IMR-90 (cell line): ENCODE data around the gene SEL1L. TPM values are rescaled to one million over a fixed set of nuclear protein-coding genes. Genes with fewer than 3 reads are reported as not detected.

ENCODE experiments used
- ATAC-seq: fragments of 200-7000 bp; cut with Tn5 transposase; 2 replicates; pipeline ENCODE4 v1.9.1; 2020; ENCODE audit warnings: low read depth, mild to moderate bottlenecking, moderate library complexity
- BruUV-seq: library from RNA; stranded (reverse); fragments of 400-500 nt; replicated peaks from 2 replicates; lab custom pipeline; 2021; lab: Mats Ljungman, UMichigan
- CTCF ChIA-PET: fragments of 300-600 bp; formaldehyde crosslinking; extraction: SDS; loops from one replicate; lab custom pipeline; 2021; ENCODE audit warnings: antibody characterized with exemption; lab: Yijun Ruan, JAX
- POLR2A ChIA-PET: fragments of 300-600 bp; sonication (Branson Sonifier 250); formaldehyde crosslinking; loops from one replicate; lab custom pipeline; 2022; ENCODE audit warnings: antibody characterized with exemption; ENCODE audit not compliant: unreplicated experiment; lab: Charles Lee
- DNase-seq: peaks from one replicate; pipeline ENCODE4 v3.0.0; 2013
- H2AFZ ChIP-seq: replicated peaks from 2 replicates; pipeline ENCODE3; 2013; ENCODE audit warnings: low read length, mild to moderate bottlenecking; ENCODE audit not compliant: poor library complexity
- H2AK5ac ChIP-seq: 2 replicates; pipeline ENCODE4 v1.6.1; 2013; ENCODE audit warnings: low read depth, low read length, inconsistent platforms
- H2AK9ac ChIP-seq: replicated peaks from 2 replicates; pipeline ENCODE3; 2013; ENCODE audit warnings: mild to moderate bottlenecking, low read depth, low read length, moderate library complexity; ENCODE audit not compliant: poor library complexity
- H2BK120ac ChIP-seq: 2 replicates; pipeline ENCODE4 v1.6.1; 2013; ENCODE audit warnings: low read depth, low read length, inconsistent platforms
- H2BK15ac ChIP-seq: 3 replicates; pipeline ENCODE4 v1.6.1; 2013; ENCODE audit warnings: low read depth, low read length, inconsistent platforms
- H2BK20ac ChIP-seq: 2 replicates; pipeline ENCODE4 v1.6.1; 2013; ENCODE audit warnings: low read depth, mild to moderate bottlenecking, inconsistent platforms, low read length, moderate library complexity
- H2BK5ac ChIP-seq: 2 replicates; pipeline ENCODE4 v1.6.1; 2013; ENCODE audit warnings: mild to moderate bottlenecking, low read depth, low read length, inconsistent platforms; ENCODE audit not compliant: poor library complexity, severe bottlenecking
- H3K14ac ChIP-seq: replicated peaks from 2 replicates; pipeline ENCODE4 v1.6.1; 2013; ENCODE audit warnings: low read depth, low read length, inconsistent platforms
- H3K18ac ChIP-seq: 2 replicates; pipeline ENCODE4 v1.6.1; 2013; ENCODE audit warnings: low read depth, low read length, control low read depth
- H3K23ac ChIP-seq: 2 replicates; pipeline ENCODE4 v1.6.1; 2013; ENCODE audit warnings: low read depth, low read length, inconsistent platforms
- H3K27ac ChIP-seq: 2 replicates; pipeline ENCODE4 v1.5.1; 2013; ENCODE audit warnings: mild to moderate bottlenecking, control low read depth, low read length; ENCODE audit not compliant: insufficient read depth
- H3K27me3 ChIP-seq: 2 replicates; pipeline ENCODE4 v1.6.1; 2013; ENCODE audit warnings: low read length; ENCODE audit not compliant: control insufficient read depth, insufficient read depth
- H3K36me3 ChIP-seq: 2 replicates; pipeline ENCODE4 v1.6.1; 2013; ENCODE audit warnings: low read length, mixed read lengths; ENCODE audit not compliant: control insufficient read depth, insufficient read depth
- H3K4ac ChIP-seq: 2 replicates; pipeline ENCODE4 v1.6.1; 2013; ENCODE audit warnings: low read depth, low read length, inconsistent platforms
- H3K4me1 ChIP-seq: 2 replicates; pipeline ENCODE4 v1.6.1; 2013; ENCODE audit warnings: low read length, mixed read lengths; ENCODE audit not compliant: control insufficient read depth, insufficient read depth
- H3K4me2 ChIP-seq: 2 replicates; pipeline ENCODE4 v1.6.1; 2013; ENCODE audit warnings: low read depth, mild to moderate bottlenecking, control low read depth, low read length, moderate library complexity
- H3K4me3 ChIP-seq: 2 replicates; pipeline ENCODE4 v1.5.1; 2013; ENCODE audit warnings: low read depth, mild to moderate bottlenecking, control low read depth, low read length, moderate library complexity; ENCODE audit not compliant: insufficient read depth
- H3K56ac ChIP-seq: 2 replicates; pipeline ENCODE4 v1.6.1; 2013; ENCODE audit warnings: low read length, inconsistent platforms; ENCODE audit not compliant: insufficient read depth; ENCODE audit errors: extremely low read depth
- H3K79me1 ChIP-seq, 2 experiments: 2 replicates each; pipeline ENCODE4 v1.6.1; 2013; ENCODE audit warnings: low read length in 2 of 2, inconsistent platforms in 1 of 2, low read depth in 1 of 2
- H3K9ac ChIP-seq: 2 replicates; pipeline ENCODE4 v1.6.1; 2013; ENCODE audit warnings: low read depth, low read length, control low read depth
- H3K9me1 ChIP-seq: 2 replicates; pipeline ENCODE4 v1.6.1; 2013; ENCODE audit warnings: low read length, inconsistent platforms; ENCODE audit not compliant: insufficient read depth
- H3K9me3 ChIP-seq: 2 replicates; pipeline ENCODE4 v1.6.1; 2013; ENCODE audit warnings: low read length; ENCODE audit not compliant: control insufficient read depth, insufficient read depth
- H4K20me1 ChIP-seq: 2 replicates; pipeline ENCODE4 v1.6.1; 2013; ENCODE audit warnings: low read length, inconsistent platforms; ENCODE audit not compliant: insufficient read depth
- H4K5ac ChIP-seq: 2 replicates; pipeline ENCODE4 v1.6.1; 2013; ENCODE audit warnings: mild to moderate bottlenecking, low read depth, low read length, control low read depth
- H4K8ac ChIP-seq, 2 experiments: 2 replicates each; pipeline ENCODE4 v1.6.1; 2013; ENCODE audit warnings: low read depth in 2 of 2, low read length in 2 of 2, control low read depth in 1 of 2, inconsistent platforms in 1 of 2
- H4K91ac ChIP-seq: 2 replicates; pipeline ENCODE4 v1.6.1; 2013; ENCODE audit warnings: low read depth, low read length, inconsistent platforms; ENCODE audit not compliant: insufficient read depth
- POLR2A ChIP-seq: IDR thresholded peaks from 2 replicates; pipeline ENCODE4 v1.6.1; 2012; ENCODE audit warnings: mild to moderate bottlenecking, low read depth, low read length
- RAD21 ChIP-seq: IDR thresholded peaks from 2 replicates; pipeline ENCODE4 v1.6.1; 2012; ENCODE audit warnings: low read length, improper control_type of control experiment
- SMC3 ChIP-seq: fragments of 150-350 bp; IDR thresholded peaks from 2 replicates; pipeline ENCODE4 v1.6.1; 2016; ENCODE audit warnings: low read depth, mild to moderate bottlenecking, antibody characterized with exemption, low read length, moderate library complexity
- WGBS, 2 experiments: methylation state at CpG; one replicate each; pipeline versions ENCODE4 v1.1.5 to v1.1.7; 2013; ENCODE audit warnings: missing lambda C conversion rate in 2 of 2; ENCODE audit not compliant: insufficient read length in 1 of 2; ENCODE audit errors: extremely low coverage in 2 of 2; 5-methylcytosine and 5-hydroxymethylcytosine counted together
- dilution Hi-C: fragments of 300-500 bp; cut with HindIII; formaldehyde crosslinking; loops from one replicate; pipeline ENCODE4 v1.14.3; 2018; ENCODE audit warnings: low sequenced_read_pairs; ENCODE audit not compliant: unreplicated experiment
- in situ Hi-C: fragments of 300-500 bp; cut with MboI; formaldehyde crosslinking; loops from 3 replicates; pipeline ENCODE4 v1.14.3; 2019; ENCODE audit warnings: low sequenced_read_pairs, inconsistent platforms, mixed read lengths
- intact Hi-C: fragments of 100-400 bp; cut with micrococcal nuclease; formaldehyde crosslinking; loops from 2 replicates; pipeline ENCODE4 v1.10.0; 2022
- polyA plus RNA-seq, 3 experiments: library from polyadenylated mRNA; depleted of rRNA; stranded (reverse); fragments of >200 nt; gene quantifications; 2 replicates each; pipeline ENCODE4 v1.2.3, GENCODE V29; 2012; ENCODE audit warnings: low replicate concordance in 1 of 3
- total RNA-seq: library from RNA; depleted of rRNA; stranded (reverse); fragments of >200 nt; gene quantifications from 2 replicates; pipeline ENCODE4 v1.2.3, GENCODE V29; 2012

The SEL1L gene
- total and polyA plus RNA-seq, 2 of the 4 experiments (the other 2 are of a cell fraction) = 21.0 to 62.4 TPM

GRCh38 chr14:81452341-81453133, 81.1 kb downstream of the SEL1L start:
- no peak overlapping the region for H3K23ac ChIP-seq
- H3K56ac ChIP-seq = no peak overlapping the region
- peak overlapping the region; percentile 72 for H2AFZ ChIP-seq
- H3K27me3 ChIP-seq = peaks cover 9% of the 10 kb centered on the region
- H4K20me1 ChIP-seq = no peaks in the 10 kb centered on the region
- H3K4me3 ChIP-seq = no peak overlapping the region
- no peak overlapping the region for H4K91ac ChIP-seq
- 33% methylated on average over 1 of the region's 11 CpGs; no CpG with 5 or more reads in 1 of the 2 experiments for WGBS, 2 experiments
- intact Hi-C loops = loop anchor here (1.0 kb wide), 1 partner anchor 183 kb away; no protein-coding TSS in a partner anchor
- no peak overlapping the region for H2AK5ac ChIP-seq
- no peak overlapping the region for H3K4ac ChIP-seq
- no TSS peak for BruUV-seq
- ATAC-seq (peak; percentile 42), DNase-seq (no peak)
- H3K9me3 ChIP-seq = no peaks in the 10 kb centered on the region
- no peak overlapping the region for H4K8ac ChIP-seq
- no peak overlapping the region for H2AK9ac ChIP-seq
- H3K79me1 ChIP-seq = no peaks in the 10 kb centered on the region
- TF ChIP-seq POLR2A (no peak), SMC3 (no peak), RAD21 (no peak)
- no peaks in the 10 kb centered on the region for H3K36me3 ChIP-seq
- H4K5ac ChIP-seq = no peak overlapping the region
- dilution Hi-C loops = no loop called here
- H2BK15ac ChIP-seq = no peak overlapping the region
- ChIA-PET POLR2A (interaction anchor here (0.6 kb wide), 1 partner anchor 177 kb away, joined by 5 read pairs; no protein-coding TSS in a partner anchor), CTCF (interaction anchor here (0.6 to 3.0 kb wide), 5 partner anchors 12 to 294 kb away, joined by 3 to 12 read pairs (median 3); no protein-coding TSS in a partner anchor)
- H3K27ac ChIP-seq = no peak overlapping the region
- no peaks in the 10 kb centered on the region for H3K4me1 ChIP-seq
- in situ Hi-C loops = loop anchor here (5.0 kb wide), 1 partner anchor 180 kb away; no protein-coding TSS in a partner anchor
- no peaks in the 10 kb centered on the region for H3K9me1 ChIP-seq
- no peak overlapping the region for H2BK20ac ChIP-seq
- no peak overlapping the region for H3K4me2 ChIP-seq
- no peak overlapping the region for H3K14ac ChIP-seq
- no peak overlapping the region for H3K18ac ChIP-seq
- no peak overlapping the region for H2BK5ac ChIP-seq
- H3K9ac ChIP-seq = no peak overlapping the region
- H2BK120ac ChIP-seq = no peak overlapping the region
